HG02588 (cell line): ENCODE results near the gene KCNS3.
"Not testable (repeated sequence)": the region's sequence is repeated elsewhere in the genome, so short reads cannot be mapped to it uniquely, and the experiment has no call there.

Experiments used
- ATAC-seq: cut with Tn5 transposase; IDR thresholded peaks from one replicate; pipeline ENCODE4 v1.9.1; 2021; ENCODE audit warnings: mild to moderate bottlenecking, moderate library complexity; ENCODE audit not compliant: unreplicated experiment

Gene KCNS3

GRCh38 chr2:17940091-17940630 is 61.7 kb downstream of the KCNS3 start:
- ATAC-seq = no peak

- ATAC-seq = no peak
Observed at GRCh38 chr2:17943444-17943843, 65.0 kb downstream of the KCNS3 start.

GRCh38 chr2:17947113-17947512 is 68.6 kb downstream of the KCNS3 start:
- no peak for ATAC-seq

- no peak for ATAC-seq
Observed at GRCh38 chr2:17950006-17950405, 71.5 kb downstream of the KCNS3 start.

GRCh38 chr2:17951563-17951962 is 73.1 kb downstream of the KCNS3 start:
- no peak for ATAC-seq

- ATAC-seq = no peak
Observed at GRCh38 chr2:17958466-17959092, 80.1 kb downstream of the KCNS3 start.

- no peak for ATAC-seq
Observed at GRCh38 chr2:17959356-17959755, 80.9 kb downstream of the KCNS3 start.

GRCh38 chr2:17959833-17960232 is 81.4 kb downstream of the KCNS3 start:
- no peak for ATAC-seq

GRCh38 chr2:17960925-17961324 is 82.5 kb downstream of the KCNS3 start:
- no peak for ATAC-seq

GRCh38 chr2:17961789-17962188 is 83.3 kb downstream of the KCNS3 start:
- ATAC-seq = no peak

GRCh38 chr2:17962876-17963275 is 84.4 kb downstream of the KCNS3 start:
- no peak for ATAC-seq

GRCh38 chr2:17963571-17963970 is 85.1 kb downstream of the KCNS3 start:
- not testable (repeated sequence) for ATAC-seq

GRCh38 chr2:17965196-17965595 is 86.7 kb downstream of the KCNS3 start:
- ATAC-seq = no peak

- no peak for ATAC-seq
Observed at GRCh38 chr2:17966798-17967197, 88.3 kb downstream of the KCNS3 start.

GRCh38 chr2:17969661-17970060 is 91.2 kb downstream of the KCNS3 start:
- no peak for ATAC-seq

GRCh38 chr2:17971531-17972125 is 93.2 kb downstream of the KCNS3 start:
- ATAC-seq = no peak

- no peak for ATAC-seq
Observed at GRCh38 chr2:17972991-17973390, 94.5 kb downstream of the KCNS3 start.

- ATAC-seq = no peak
Observed at GRCh38 chr2:17975401-17975800, 96.9 kb downstream of the KCNS3 start.

- ATAC-seq = no peak
Observed at GRCh38 chr2:17976871-17977746, 98.6 kb downstream of the KCNS3 start.

- ATAC-seq = no peak
Observed at GRCh38 chr2:17979707-17980106, 101.2 kb downstream of the KCNS3 start.

- no peak for ATAC-seq
Observed at GRCh38 chr2:17981936-17982335, 103.5 kb downstream of the KCNS3 start.
